ENCODE results near the gene LPP.

The LPP gene

GRCh38 chr3:188472336-188472735 is 318.4 kb downstream of the LPP start:
- no peak for TF ChIP-seq TAF1 (IDR thresholded peaks at IDR 0.05; ENCODE audit: borderline replicate concordance, low read depth, low read length)
- no peak for TF ChIP-seq POLR2AphosphoS5 (IDR thresholded peaks at IDR 0.05; ENCODE audit: low read depth, low read length)
- TF ChIP-seq POLR2A (IDR thresholded peaks at IDR 0.05; ENCODE audit: low read depth, low read length) = no peak
- DNase-seq (ENCODE audit: insufficient read length) (no peak), FAIRE-seq (no peak)

GRCh38 chr3:188473045-188473444 is 319.1 kb downstream of the LPP start:
- FAIRE-seq = no peak
- TF ChIP-seq TAF1 (IDR thresholded peaks at IDR 0.05; ENCODE audit: borderline replicate concordance, low read depth, low read length) (no peak), POLR2AphosphoS5 (IDR thresholded peaks at IDR 0.05; ENCODE audit: low read depth, low read length) (no peak), POLR2A (IDR thresholded peaks at IDR 0.05; ENCODE audit: low read depth, low read length) (no peak)
- no peak for DNase-seq (ENCODE audit: insufficient read length)

DNA sequence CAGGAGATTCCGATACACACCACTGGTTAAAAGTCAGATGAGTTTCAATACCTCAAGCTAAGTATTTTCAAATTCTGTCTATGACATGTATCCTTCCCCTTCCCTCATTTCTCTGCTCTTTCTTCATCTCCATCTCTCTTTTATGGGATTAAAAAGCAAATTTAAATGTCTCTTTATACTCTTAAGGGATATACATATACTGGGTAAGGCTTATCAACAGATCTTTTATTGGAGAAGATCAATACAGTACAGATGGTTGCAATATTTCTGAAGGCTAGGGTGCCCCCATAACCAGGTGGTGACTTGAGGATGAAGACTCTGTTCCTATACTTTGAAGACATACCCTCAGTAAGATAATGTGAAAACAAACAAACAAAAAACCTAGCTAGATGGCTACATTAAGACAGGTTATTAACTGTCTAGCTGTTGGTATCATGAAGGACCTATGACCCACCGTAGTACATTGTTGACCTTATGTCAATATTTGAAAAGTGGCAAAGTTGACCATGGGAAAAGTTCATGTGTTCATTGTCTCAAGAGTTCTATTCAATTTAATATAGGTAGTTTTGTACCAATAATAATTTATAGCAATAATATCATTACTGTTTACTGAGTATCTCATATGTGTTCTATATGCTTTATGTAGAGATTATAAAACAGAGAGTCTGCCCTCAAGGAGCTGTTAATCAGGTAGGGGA is 319.8 kb downstream of the LPP start:
- no peak for FAIRE-seq
- DNase-seq (ENCODE audit: insufficient read length) = no peak
- TF ChIP-seq TAF1 (IDR thresholded peaks at IDR 0.05; ENCODE audit: borderline replicate concordance, low read depth, low read length) (no peak), POLR2A (IDR thresholded peaks at IDR 0.05; ENCODE audit: low read depth, low read length) (no peak), POLR2AphosphoS5 (IDR thresholded peaks at IDR 0.05; ENCODE audit: low read depth, low read length) (no peak)

- TF ChIP-seq POLR2AphosphoS5 (IDR thresholded peaks at IDR 0.05; ENCODE audit: low read depth, low read length) = no peak
- TF ChIP-seq POLR2A (IDR thresholded peaks at IDR 0.05; ENCODE audit: low read depth, low read length) = no peak
- no peak for TF ChIP-seq TAF1 (IDR thresholded peaks at IDR 0.05; ENCODE audit: borderline replicate concordance, low read depth, low read length)
- FAIRE-seq (no peak), DNase-seq (ENCODE audit: insufficient read length) (no peak)
Observed at GRCh38 chr3:188476935-188477334, 323.0 kb downstream of the LPP start.

GRCh38 chr3:188480011-188480410 is 326.1 kb downstream of the LPP start:
- no peak for FAIRE-seq
- TF ChIP-seq POLR2AphosphoS5 (IDR thresholded peaks at IDR 0.05; ENCODE audit: low read depth, low read length) (no peak), POLR2A (IDR thresholded peaks at IDR 0.05; ENCODE audit: low read depth, low read length) (no peak), TAF1 (IDR thresholded peaks at IDR 0.05; ENCODE audit: borderline replicate concordance, low read depth, low read length) (no peak)
- DNase-seq (ENCODE audit: insufficient read length) = no peak

- no peak for FAIRE-seq
- DNase-seq (ENCODE audit: insufficient read length) = no peak
- TF ChIP-seq POLR2A (IDR thresholded peaks at IDR 0.05; ENCODE audit: low read depth, low read length) = no peak
- no peak for TF ChIP-seq POLR2AphosphoS5 (IDR thresholded peaks at IDR 0.05; ENCODE audit: low read depth, low read length)
- TF ChIP-seq TAF1 (IDR thresholded peaks at IDR 0.05; ENCODE audit: borderline replicate concordance, low read depth, low read length) = no peak
Observed at GRCh38 chr3:188482929-188483328, 329.0 kb downstream of the LPP start.

GRCh38 chr3:188486126-188486525 is 332.2 kb downstream of the LPP start:
- TF ChIP-seq POLR2AphosphoS5 (IDR thresholded peaks at IDR 0.05; ENCODE audit: low read depth, low read length) (no peak), TAF1 (IDR thresholded peaks at IDR 0.05; ENCODE audit: borderline replicate concordance, low read depth, low read length) (no peak), POLR2A (IDR thresholded peaks at IDR 0.05; ENCODE audit: low read depth, low read length) (no peak)
- DNase-seq (ENCODE audit: insufficient read length) = no peak
- no peak for FAIRE-seq

DNA sequence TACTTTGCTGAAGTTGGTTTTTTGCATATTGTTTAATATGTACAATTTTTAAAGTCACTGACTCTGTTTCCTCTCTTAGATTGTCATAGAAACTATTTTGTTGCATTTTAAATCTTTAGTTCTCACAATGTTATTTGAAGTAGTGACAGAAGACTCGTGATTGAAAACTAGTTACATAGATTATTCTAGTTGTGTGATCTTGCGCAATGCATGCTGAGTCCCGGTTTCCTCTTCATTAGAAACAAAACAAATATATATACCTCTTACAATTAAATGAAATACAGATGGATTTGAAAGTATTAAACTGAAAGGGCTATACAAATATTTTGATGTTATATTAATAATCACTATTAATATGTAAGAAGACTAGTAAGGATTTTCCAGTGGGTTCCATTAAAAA is 333.0 kb downstream of the LPP start:
- TF ChIP-seq TAF1 (IDR thresholded peaks at IDR 0.05; ENCODE audit: borderline replicate concordance, low read depth, low read length) (no peak), POLR2AphosphoS5 (IDR thresholded peaks at IDR 0.05; ENCODE audit: low read depth, low read length) (no peak), POLR2A (IDR thresholded peaks at IDR 0.05; ENCODE audit: low read depth, low read length) (no peak)
- DNase-seq (ENCODE audit: insufficient read length) = no peak
- FAIRE-seq = no peak

GRCh38 chr3:188487652-188488051 is 333.7 kb downstream of the LPP start:
- DNase-seq (ENCODE audit: insufficient read length) (no peak), FAIRE-seq (no peak)
- TF ChIP-seq POLR2A (IDR thresholded peaks at IDR 0.05; ENCODE audit: low read depth, low read length) (no peak), POLR2AphosphoS5 (IDR thresholded peaks at IDR 0.05; ENCODE audit: low read depth, low read length) (no peak), TAF1 (IDR thresholded peaks at IDR 0.05; ENCODE audit: borderline replicate concordance, low read depth, low read length) (no peak)

DNA sequence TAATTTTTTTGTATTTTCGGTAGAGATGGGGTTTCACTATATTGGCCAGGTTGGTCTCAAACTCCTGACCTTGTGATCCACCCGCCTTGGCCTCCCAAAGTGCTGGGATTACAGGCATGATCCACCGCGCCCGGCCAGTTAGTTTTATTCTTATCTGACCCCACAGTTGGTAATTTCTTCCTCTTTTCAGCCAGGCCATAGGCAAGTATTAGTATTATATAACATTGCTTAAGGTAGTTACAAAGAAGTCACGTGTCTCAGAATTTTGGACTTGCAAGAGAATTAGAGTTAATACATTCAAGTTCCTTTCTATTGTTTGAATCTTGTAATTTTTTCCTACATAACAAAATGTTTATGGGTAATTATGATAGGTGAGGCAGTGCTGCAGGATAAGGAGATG is 334.8 kb downstream of the LPP start:
- FAIRE-seq (no peak), DNase-seq (ENCODE audit: insufficient read length) (no peak)
- TF ChIP-seq POLR2A (IDR thresholded peaks at IDR 0.05; ENCODE audit: low read depth, low read length) = no peak
- TF ChIP-seq POLR2AphosphoS5 (IDR thresholded peaks at IDR 0.05; ENCODE audit: low read depth, low read length) = no peak
- no peak for TF ChIP-seq TAF1 (IDR thresholded peaks at IDR 0.05; ENCODE audit: borderline replicate concordance, low read depth, low read length)

- DNase-seq (ENCODE audit: insufficient read length) (no peak), FAIRE-seq (no peak)
- TF ChIP-seq POLR2A (IDR thresholded peaks at IDR 0.05; ENCODE audit: low read depth, low read length) = no peak
- no peak for TF ChIP-seq TAF1 (IDR thresholded peaks at IDR 0.05; ENCODE audit: borderline replicate concordance, low read depth, low read length)
- TF ChIP-seq POLR2AphosphoS5 (IDR thresholded peaks at IDR 0.05; ENCODE audit: low read depth, low read length) = no peak
Observed at GRCh38 chr3:188489639-188490405, 335.9 kb downstream of the LPP start.

- FAIRE-seq (no peak), DNase-seq (ENCODE audit: insufficient read length) (no peak)
- TF ChIP-seq TAF1 (IDR thresholded peaks at IDR 0.05; ENCODE audit: borderline replicate concordance, low read depth, low read length) (no peak), POLR2AphosphoS5 (IDR thresholded peaks at IDR 0.05; ENCODE audit: low read depth, low read length) (no peak), POLR2A (IDR thresholded peaks at IDR 0.05; ENCODE audit: low read depth, low read length) (no peak)
Observed at GRCh38 chr3:188490416-188490815, 336.5 kb downstream of the LPP start.
